CD14-positive monocyte (primary cell): ENCODE measurements around the gene TOMM6. TPM values are rescaled to one million over a fixed set of nuclear protein-coding genes. Genes with fewer than 3 reads are reported as not detected.

ENCODE experiments used
- DNase-seq, 3 donors: peaks; one replicate each; pipeline ENCODE4 v3.0.0-alpha.2; 2011 to 2022
- H2AFZ ChIP-seq: 2 replicates; pipeline ENCODE4 v1.6.0; 2012; ENCODE audit warnings: mild to moderate bottlenecking, low read depth, low read length, inconsistent platforms; ENCODE audit not compliant: insufficient read depth, poor library complexity, severe bottlenecking
- H3K27ac ChIP-seq, 2 donors: 1 replicate in 1 of 2; 2 replicates in 1 of 2; pipeline ENCODE4 v1.5.1; 2012 to 2013; ENCODE audit warnings: low read length in 2 of 2, control low read depth in 1 of 2, inconsistent platforms in 1 of 2, low read depth in 1 of 2, mild to moderate bottlenecking in 1 of 2
- H3K27me3 ChIP-seq, 2 donors: one replicate each; pipeline versions ENCODE4 v1.6.0 to v1.6.1; 2011 to 2013; ENCODE audit warnings: low read length in 2 of 2; ENCODE audit not compliant: control insufficient read depth in 2 of 2, insufficient read depth in 2 of 2
- H3K36me3 ChIP-seq, 2 donors: replicated peaks in 1 of 2; 1 replicate in 1 of 2; 2 replicates in 1 of 2; pipeline versions ENCODE4 v1.5.1 to v1.6.1; 2012 to 2013; ENCODE audit warnings: low read length in 2 of 2, control low read depth in 1 of 2, inconsistent platforms in 1 of 2, mild to moderate bottlenecking in 1 of 2; ENCODE audit not compliant: insufficient read depth in 2 of 2, control insufficient read depth in 1 of 2
- H3K4me1 ChIP-seq, 2 donors: 1 replicate in 1 of 2; 2 replicates in 1 of 2; pipeline versions ENCODE4 v1.5.1 to v1.6.1; 2012 to 2013; ENCODE audit warnings: low read length in 2 of 2, control low read depth in 1 of 2, inconsistent platforms in 1 of 2, mild to moderate bottlenecking in 1 of 2, moderate library complexity in 1 of 2; ENCODE audit not compliant: insufficient read depth in 2 of 2, control insufficient read depth in 1 of 2
- H3K4me2 ChIP-seq: replicated peaks from 2 replicates; pipeline ENCODE3; 2012; ENCODE audit warnings: low read length, moderate library complexity, mild to moderate bottlenecking; ENCODE audit not compliant: poor library complexity, severe bottlenecking; ENCODE audit errors: extremely low read depth
- H3K4me3 ChIP-seq, 3 experiments: fragments of 200-600 bp in 1 of 3; sonication (generic) in 1 of 3; replicated peaks in 1 of 3; 1 replicate in 2 of 3; 2 replicates in 1 of 3; pipeline ENCODE4 v1.5.1; 2011 to 2013; ENCODE audit warnings: low read length in 3 of 3, mild to moderate bottlenecking in 3 of 3, control low read depth in 2 of 3, low read depth in 2 of 3, inconsistent platforms in 1 of 3, moderate library complexity in 1 of 3
- H3K79me2 ChIP-seq: 2 replicates; pipeline ENCODE4 v1.6.0; 2012; ENCODE audit warnings: mild to moderate bottlenecking, control low read depth, inconsistent platforms, low read length, moderate library complexity; ENCODE audit not compliant: insufficient read depth
- H3K9ac ChIP-seq: 2 replicates; pipeline ENCODE4 v1.6.0; 2017; ENCODE audit warnings: low read length, mild to moderate bottlenecking; ENCODE audit not compliant: insufficient read depth, poor library complexity, severe bottlenecking
- H3K9me3 ChIP-seq, 2 donors: replicated peaks in 1 of 2; 1 replicate in 1 of 2; 2 replicates in 1 of 2; pipeline versions ENCODE4 v1.5.1 to v1.6.1; 2012 to 2013; ENCODE audit warnings: low read length in 2 of 2, control low read depth in 1 of 2; ENCODE audit not compliant: control insufficient read depth in 1 of 2, insufficient read depth in 1 of 2
- H4K20me1 ChIP-seq: 2 replicates; pipeline ENCODE4 v1.6.0; 2012; ENCODE audit warnings: mild to moderate bottlenecking, low read length, control low read depth, moderate library complexity; ENCODE audit not compliant: insufficient read depth
- H3K27ac Mint-ChIP-seq, 7 donors: one replicate each; pipeline ENCODE4 v1.8.0; 2020; ENCODE audit warnings: mild to moderate bottlenecking in 7 of 7, mixed read lengths in 7 of 7, moderate library complexity in 6 of 7, inconsistent platforms in 2 of 7
- H3K27me3 Mint-ChIP-seq, 3 donors: one replicate each; pipeline ENCODE4 v1.8.0; 2021 to 2022; ENCODE audit warnings: low read depth in 3 of 3, mild to moderate bottlenecking in 3 of 3, mixed read lengths in 3 of 3, moderate library complexity in 3 of 3, inconsistent platforms in 1 of 3
- H3K36me3 Mint-ChIP-seq, 2 donors: one replicate each; pipeline ENCODE4 v1.8.0; 2020; ENCODE audit warnings: mixed read lengths in 2 of 2, inconsistent platforms in 1 of 2, mild to moderate bottlenecking in 1 of 2
- H3K4me1 Mint-ChIP-seq: one replicate; pipeline ENCODE4 v1.8.0; 2020; ENCODE audit warnings: mild to moderate bottlenecking, mixed read lengths
- H3K4me3 Mint-ChIP-seq, 2 donors: one replicate each; pipeline ENCODE4 v1.8.0; 2020; ENCODE audit warnings: mild to moderate bottlenecking in 2 of 2, mixed read lengths in 2 of 2, moderate library complexity in 1 of 2
- H3K9me3 Mint-ChIP-seq, 7 donors: one replicate each; pipeline ENCODE4 v1.8.0; 2020 to 2022; ENCODE audit warnings: mixed read lengths in 7 of 7, mild to moderate bottlenecking in 6 of 7, moderate library complexity in 6 of 7, inconsistent platforms in 2 of 7
- CTCF ChIP-seq: fragments of 200-600 bp; IDR thresholded peaks from one replicate; pipeline ENCODE4 v1.8.0; 2022; ENCODE audit warnings: antibody characterized with exemption, mild to moderate bottlenecking
- WGBS: methylation state at CpG from one replicate; pipeline ENCODE4 v1.1.5; 2013; ENCODE audit warnings: missing lambda C conversion rate; ENCODE audit not compliant: insufficient coverage; 5-methylcytosine and 5-hydroxymethylcytosine counted together
- intact Hi-C, 2 donors: fragments of 100-400 bp; cut with micrococcal nuclease; formaldehyde crosslinking; loops; one replicate each; pipeline versions ENCODE4 v1.15.0 to v1.15.1; 2023
- polyA plus RNA-seq, 3 donors: library from polyadenylated mRNA; depleted of rRNA in 1 of 3; unstranded in 2 of 3; stranded (reverse) in 1 of 3; fragments of 300-500 nt in 2 of 3; fragments of >200 nt in 1 of 3; fragmentation: Illumina TruSeq in 2 of 3; gene quantifications; 1 replicate in 2 of 3; 2 replicates in 1 of 3; pipeline ENCODE4 v1.2.3, GENCODE V29; 2012 to 2021

Gene TOMM6
- polyA plus RNA-seq, 3 donors, result 271 to 382 (median 343) TPM

- no peak for TF ChIP-seq CTCF
- 96% methylated on average over 10 of the region's 10 CpGs for WGBS
Measured at GRCh38 chr6:41746107-41746506, 41.4 kb upstream of the TOMM6 start.

DNA sequence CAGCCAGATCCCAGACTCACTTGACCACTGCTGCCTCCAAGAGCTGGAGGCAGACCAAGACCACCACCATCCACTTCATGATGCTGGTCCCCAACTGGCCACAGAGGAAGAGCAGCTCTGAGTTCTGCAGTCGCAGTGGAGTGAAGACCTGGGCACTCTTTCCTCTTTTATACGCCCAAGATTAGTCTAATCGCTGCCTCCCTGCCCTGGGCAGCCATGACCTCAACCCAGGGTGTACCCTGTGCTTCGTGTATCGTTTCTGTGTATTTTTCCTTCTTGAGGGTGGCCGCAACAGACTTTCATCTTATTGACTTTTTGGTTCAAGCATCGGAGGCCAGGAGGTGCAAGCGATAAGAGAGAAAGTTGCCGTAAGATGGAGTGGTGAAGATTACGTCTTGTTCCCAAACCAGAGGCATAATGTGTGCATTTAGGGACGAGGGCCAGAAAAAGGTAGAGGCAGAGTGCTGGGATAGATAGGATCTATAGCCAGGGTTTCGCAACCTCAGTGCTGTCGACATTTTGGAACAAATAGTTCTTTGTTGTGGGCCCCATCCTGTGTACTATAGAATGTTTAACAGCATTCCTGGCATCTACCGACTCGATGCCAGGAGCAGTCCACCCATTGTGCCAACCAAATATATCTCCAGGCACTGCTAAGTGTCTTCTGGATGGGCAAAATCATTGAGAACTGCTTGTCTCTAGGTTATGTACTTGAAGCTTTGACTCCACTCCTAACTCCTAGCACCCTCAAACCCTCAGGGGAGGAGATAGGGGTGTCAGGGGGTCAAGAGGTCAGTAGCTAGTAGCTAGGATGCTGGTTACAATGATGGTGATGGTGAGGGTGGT is 40.0 kb upstream of the TOMM6 start, which contains the start of gene PGC:
Gene PGC, minus strand, starts transcription at position 142 of the 846 bp plus-strand sequence. Its CDS starts 63 bp downstream, at position 79.
- H3K9me3 ChIP-seq, result no peaks in the 10 kb centered on the region
- H3K4me3 ChIP-seq, result no peak within 1 kb of the TSS
- H3K9ac ChIP-seq, result no peak within 1 kb of the TSS
- no peaks in the 10 kb centered on the region for H3K36me3 ChIP-seq
- H4K20me1 ChIP-seq, result no peaks in the 10 kb centered on the region
- H2AFZ ChIP-seq, result no peak within 1 kb of the TSS
- Mint-ChIP-seq H3K36me3 (no peaks in the 10 kb centered on the region), H3K27me3 (peaks cover 0 to 4% (median 0%) of the 10 kb centered on the region in 3 donors), H3K4me1 (peaks cover 5% of the 10 kb centered on the region), H3K9me3 (peaks cover 0 to 2% (median 0%) of the 10 kb centered on the region in 7 donors), H3K4me3 (no peak within 1 kb of the TSS), H3K27ac (no peak within 1 kb of the TSS)
- DNase-seq, result no peak
- TF ChIP-seq CTCF, result no peak
- intact Hi-C loops, result no loop called here
- no peaks in the 10 kb centered on the region for H3K79me2 ChIP-seq
- H3K4me1 ChIP-seq, result no peaks in the 10 kb centered on the region
- H3K27ac ChIP-seq, result no peak within 1 kb of the TSS
- H3K27me3 ChIP-seq, result no peaks in the 10 kb centered on the region
- H3K4me2 ChIP-seq, result no peak within 1 kb of the TSS
- 89% methylated on average over 12 of the region's 15 CpGs for WGBS

More at GRCh38 chr6:41746107-41746506, 41.4 kb upstream of the TOMM6 start:
- no peak overlapping the region for H3K4me2 ChIP-seq
- no peak overlapping the region for H2AFZ ChIP-seq
- H3K27ac ChIP-seq, result no peak overlapping the region
- Mint-ChIP-seq H3K27ac (no peak overlapping the region), H3K9me3 (peaks cover 0 to 2% (median 0%) of the 10 kb centered on the region in 7 donors), H3K4me1 (peaks cover 8% of the 10 kb centered on the region), H3K4me3 (no peak overlapping the region), H3K36me3 (no peaks in the 10 kb centered on the region), H3K27me3 (peaks cover 0 to 6% (median 3%) of the 10 kb centered on the region in 3 donors)
- intact Hi-C loops, result no loop called here
- H3K36me3 ChIP-seq, result no peaks in the 10 kb centered on the region
- no peak for DNase-seq
- no peaks in the 10 kb centered on the region for H3K79me2 ChIP-seq
- no peaks in the 10 kb centered on the region for H3K9me3 ChIP-seq
- H4K20me1 ChIP-seq, result no peaks in the 10 kb centered on the region
- H3K27me3 ChIP-seq, result no peaks in the 10 kb centered on the region
- no peak overlapping the region for H3K9ac ChIP-seq
- H3K4me3 ChIP-seq, result no peak overlapping the region
- no peaks in the 10 kb centered on the region for H3K4me1 ChIP-seq
